ENCODE data around the gene SPATA6. TPM values are rescaled to one million over a fixed set of nuclear protein-coding genes. Genes with fewer than 3 reads are reported as not detected.
"Not testable (repeated sequence)": the region's sequence is repeated elsewhere in the genome, so short reads cannot be mapped to it uniquely, and the experiment has no call there.

The SPATA6 gene
- total RNA-seq, 2 donors from 2014 or later: 42.8 to 51.5 TPM

- no peak overlapping the region for H3K9ac ChIP-seq (ENCODE audit: extremely low read depth, low read length, poor library complexity, severe bottlenecking)
- H3K27ac ChIP-seq (ENCODE audit: low read depth, low read length): no peak overlapping the region
- WGBS, 2 experiments (ENCODE audit: insufficient coverage in 1 of 2, insufficient read length in 1 of 2): 86 to 91% methylated on average over 2 of the region's 2 CpGs
- peaks cover 9% of the 10 kb centered on the region for H3K4me1 ChIP-seq (ENCODE audit: control insufficient read depth, insufficient read depth, low read length)
- no peaks in the 10 kb centered on the region for H3K36me3 ChIP-seq (ENCODE audit: control insufficient read depth, insufficient read depth, low read length)
- no peak for TF ChIP-seq CTCF (conservative IDR thresholded peaks at IDR 0.05)
- H3K9me3 Mint-ChIP-seq: peaks cover 38% of the 10 kb centered on the region
- H3K4me3 ChIP-seq (ENCODE audit: low read length): no peak overlapping the region
- no peaks in the 10 kb centered on the region for H3K27me3 Mint-ChIP-seq (ENCODE audit: insufficient read depth)
- no peak overlapping the region for H3K4me3 Mint-ChIP-seq
- H3K36me3 Mint-ChIP-seq (ENCODE audit: low read depth): peaks cover 46% of the 10 kb centered on the region
- no peak for DNase-seq
- no peaks in the 10 kb centered on the region for H3K27me3 ChIP-seq (ENCODE audit: control insufficient read depth, insufficient read depth, low read length, poor library complexity, severe bottlenecking)
- H3K4me1 Mint-ChIP-seq: peaks cover 4% of the 10 kb centered on the region
- H3K27ac Mint-ChIP-seq: no peak overlapping the region
- H3K9me3 ChIP-seq (ENCODE audit: control insufficient read depth, low read length): peaks cover 16% of the 10 kb centered on the region
Measured at GRCh38 chr1:48309564-48310082, 162.4 kb downstream of the SPATA6 start.

- Histone ChIP-seq H3K4me1 (ENCODE audit: control insufficient read depth, insufficient read depth, low read length) (no peaks in the 10 kb centered on the region), H3K9me3 (ENCODE audit: control insufficient read depth, low read length) (peaks cover 13% of the 10 kb centered on the region), H3K4me3 (ENCODE audit: low read length) (no peak overlapping the region), H3K27ac (ENCODE audit: low read depth, low read length) (no peak overlapping the region), H3K36me3 (ENCODE audit: control insufficient read depth, insufficient read depth, low read length) (peaks cover 16% of the 10 kb centered on the region), H3K9ac (ENCODE audit: extremely low read depth, low read length, poor library complexity, severe bottlenecking) (no peak overlapping the region), H3K27me3 (ENCODE audit: control insufficient read depth, insufficient read depth, low read length, poor library complexity, severe bottlenecking) (no peaks in the 10 kb centered on the region)
- Mint-ChIP-seq H3K4me3 (no peak overlapping the region), H3K9me3 (peaks cover 16% of the 10 kb centered on the region), H3K27ac (no peak overlapping the region), H3K27me3 (ENCODE audit: insufficient read depth) (no peaks in the 10 kb centered on the region), H3K4me1 (no peaks in the 10 kb centered on the region), H3K36me3 (ENCODE audit: low read depth) (peaks cover 51% of the 10 kb centered on the region)
- no peak for TF ChIP-seq CTCF (conservative IDR thresholded peaks at IDR 0.05)
- DNase-seq: no peak
Measured at GRCh38 chr1:48302652-48303051, 169.4 kb downstream of the SPATA6 start.

- WGBS, 2 experiments (ENCODE audit: insufficient coverage in 1 of 2, insufficient read length in 1 of 2): 75% methylated on average over 1 of the region's 1 CpG; no CpG with 5 or more reads in 1 of the 2 experiments
- no peak for TF ChIP-seq CTCF (conservative IDR thresholded peaks at IDR 0.05)
- H3K9ac ChIP-seq (ENCODE audit: extremely low read depth, low read length, poor library complexity, severe bottlenecking): no peak overlapping the region
- no peak overlapping the region for H3K4me3 ChIP-seq (ENCODE audit: low read length)
- H3K4me1 Mint-ChIP-seq: no peaks in the 10 kb centered on the region
- DNase-seq: no peak
- H3K27ac Mint-ChIP-seq: no peak overlapping the region
- H3K9me3 ChIP-seq (ENCODE audit: control insufficient read depth, low read length): no peaks in the 10 kb centered on the region
- no peak overlapping the region for H3K27ac ChIP-seq (ENCODE audit: low read depth, low read length)
- no peaks in the 10 kb centered on the region for H3K4me1 ChIP-seq (ENCODE audit: control insufficient read depth, insufficient read depth, low read length)
- H3K36me3 Mint-ChIP-seq (ENCODE audit: low read depth): peaks cover 17% of the 10 kb centered on the region
- H3K27me3 Mint-ChIP-seq (ENCODE audit: insufficient read depth): no peaks in the 10 kb centered on the region
- no peaks in the 10 kb centered on the region for H3K27me3 ChIP-seq (ENCODE audit: control insufficient read depth, insufficient read depth, low read length, poor library complexity, severe bottlenecking)
- peaks cover 3% of the 10 kb centered on the region for H3K9me3 Mint-ChIP-seq
- peaks cover 5% of the 10 kb centered on the region for H3K36me3 ChIP-seq (ENCODE audit: control insufficient read depth, insufficient read depth, low read length)
- H3K4me3 Mint-ChIP-seq: no peak overlapping the region
Measured at GRCh38 chr1:48294656-48295055, 177.3 kb downstream of the SPATA6 start.

- H3K27me3 ChIP-seq (ENCODE audit: control insufficient read depth, insufficient read depth, low read length, poor library complexity, severe bottlenecking); H3K27ac Mint-ChIP-seq; H3K27me3 Mint-ChIP-seq (ENCODE audit: insufficient read depth); H3K9me3 ChIP-seq (ENCODE audit: control insufficient read depth, low read length); H3K9ac ChIP-seq (ENCODE audit: extremely low read depth, low read length, poor library complexity, severe bottlenecking); H3K4me3 Mint-ChIP-seq; H3K4me1 ChIP-seq (ENCODE audit: control insufficient read depth, insufficient read depth, low read length); H3K4me3 ChIP-seq (ENCODE audit: low read length); H3K36me3 ChIP-seq (ENCODE audit: control insufficient read depth, insufficient read depth, low read length); H3K4me1 Mint-ChIP-seq; H3K27ac ChIP-seq (ENCODE audit: low read depth, low read length); DNase-seq; H3K9me3 Mint-ChIP-seq: not testable (repeated sequence)
- H3K36me3 Mint-ChIP-seq (ENCODE audit: low read depth): peaks cover 20% of the 10 kb centered on the region
- 88 to 96% methylated on average over 6 of the region's 6 CpGs for WGBS, 2 experiments (ENCODE audit: insufficient coverage in 1 of 2, insufficient read length in 1 of 2)
Measured at GRCh38 chr1:48294094-48294493, 177.9 kb downstream of the SPATA6 start.

Measured in endodermal cell (in vitro differentiated cells).